GM19239 (cell line): ENCODE data around the gene SANBR.

ENCODE experiments used
- DNase-seq: peaks from one replicate; pipeline ENCODE4 v3.0.0; 2011; ENCODE audit warnings: low spot score; ENCODE audit not compliant: insufficient read length
- FAIRE-seq: peaks from 2 replicates; lab custom pipeline; 2011; peaks lifted over from hg19 to GRCh38; lab: Jason Lieb, UNC

Gene SANBR

GRCh38 chr2:61085883-61086282 lies 20.2 kb downstream of the SANBR start:
- DNase-seq (no peak), FAIRE-seq (no peak)

- DNase-seq, result no peak
- no peak for FAIRE-seq
These were observed 24.1 kb downstream of the SANBR start for GRCh38 chr2:61089797-61090196.

GRCh38 chr2:61090386-61090921 lies 24.8 kb downstream of the SANBR start:
- no peak for FAIRE-seq

GRCh38 chr2:61091485-61091884 lies 25.8 kb downstream of the SANBR start:
- no peak for DNase-seq
- FAIRE-seq, result no peak

More at GRCh38 chr2:61090386-61090921, 24.8 kb downstream of the SANBR start:
- DNase-seq, result no peak

GRCh38 chr2:61096438-61096837 lies 30.8 kb downstream of the SANBR start:
- no peak for FAIRE-seq
- DNase-seq, result no peak

GRCh38 chr2:61100801-61101200 lies 35.1 kb downstream of the SANBR start:
- no peak for FAIRE-seq

GRCh38 chr2:61109291-61109690 lies 43.6 kb downstream of the SANBR start:
- DNase-seq (no peak), FAIRE-seq (no peak)

More at GRCh38 chr2:61100801-61101200, 35.1 kb downstream of the SANBR start:
- DNase-seq, result no peak

- FAIRE-seq (peak; percentile 4), DNase-seq (no peak)
These were observed 46.0 kb downstream of the SANBR start for GRCh38 chr2:61111708-61112107.

GRCh38 chr2:61114147-61114546 lies 48.5 kb downstream of the SANBR start:
- DNase-seq (no peak), FAIRE-seq (no peak)
